CD4-positive, alpha-beta memory T cell (primary cell): ENCODE data around the gene AGPAT3. TPM values are rescaled to one million over a fixed set of nuclear protein-coding genes. Genes with fewer than 3 reads are reported as not detected.

Source experiments
- CTCF ChIA-PET: fragments of 350-600 bp; sonication (Branson Sonifier 250); formaldehyde crosslinking; loops from one replicate; lab custom pipeline; 2021; ENCODE audit warnings: inconsistent platforms; ENCODE audit not compliant: partially characterized antibody; lab: Charles Lee
- POLR2A ChIA-PET: fragments of 350-600 bp; sonication (Branson Sonifier 250); formaldehyde crosslinking; loops from one replicate; lab custom pipeline; 2021; ENCODE audit not compliant: partially characterized antibody; lab: Charles Lee
- DNase-seq, 5 donors: peaks; one replicate each; pipeline versions ENCODE4 v3.0.0 to v3.0.0-alpha.2; 2020 to 2022; ENCODE audit warnings: mixed read lengths in 1 of 5
- H3K27ac ChIP-seq: one replicate; pipeline ENCODE4 v1.7.0; 2013; ENCODE audit warnings: low read depth, low read length
- H3K27me3 ChIP-seq: 2 replicates; pipeline ENCODE4 v1.7.0; 2013; ENCODE audit warnings: mild to moderate bottlenecking, low read length, moderate library complexity; ENCODE audit not compliant: insufficient read depth
- H3K36me3 ChIP-seq: 2 replicates; pipeline ENCODE4 v1.7.0; 2013; ENCODE audit warnings: mild to moderate bottlenecking, low read length, moderate library complexity; ENCODE audit not compliant: insufficient read depth
- H3K4me1 ChIP-seq: 2 replicates; pipeline ENCODE4 v1.7.0; 2013; ENCODE audit warnings: mild to moderate bottlenecking, low read length, moderate library complexity; ENCODE audit not compliant: insufficient read depth
- H3K4me3 ChIP-seq, 2 donors: one replicate each; pipeline ENCODE4 v1.7.0; 2013; ENCODE audit warnings: low read length in 2 of 2, mild to moderate bottlenecking in 1 of 2
- H3K9me3 ChIP-seq, 2 donors: one replicate each; pipeline ENCODE4 v1.7.0; 2013; ENCODE audit warnings: low read length in 2 of 2, control low read depth in 1 of 2; ENCODE audit not compliant: control insufficient read depth in 1 of 2
- H3K27ac Mint-ChIP-seq, 7 donors: one replicate each; pipeline ENCODE4 v1.8.0; 2020 to 2021; ENCODE audit warnings: mixed read lengths in 7 of 7, mild to moderate bottlenecking in 6 of 7, inconsistent platforms in 3 of 7, moderate library complexity in 3 of 7
- H3K27me3 Mint-ChIP-seq, 2 donors: one replicate each; pipeline ENCODE4 v1.8.0; 2020 to 2021; ENCODE audit warnings: mixed read lengths in 2 of 2
- H3K36me3 Mint-ChIP-seq, 2 donors: one replicate each; pipeline ENCODE4 v1.8.0; 2020 to 2021; ENCODE audit warnings: mixed read lengths in 2 of 2, inconsistent platforms in 1 of 2, mild to moderate bottlenecking in 1 of 2
- H3K4me1 Mint-ChIP-seq, 4 donors: one replicate each; pipeline ENCODE4 v1.8.0; 2020 to 2021; ENCODE audit warnings: mixed read lengths in 4 of 4, mild to moderate bottlenecking in 1 of 4
- H3K4me3 Mint-ChIP-seq, 8 donors: one replicate each; pipeline ENCODE4 v1.8.0; 2020 to 2021; ENCODE audit warnings: mixed read lengths in 8 of 8, mild to moderate bottlenecking in 7 of 8, moderate library complexity in 6 of 8, inconsistent platforms in 3 of 8
- H3K9me3 Mint-ChIP-seq, 8 donors: one replicate each; pipeline ENCODE4 v1.8.0; 2020 to 2021; ENCODE audit warnings: mixed read lengths in 8 of 8, mild to moderate bottlenecking in 5 of 8, inconsistent platforms in 3 of 8, moderate library complexity in 1 of 8
- intact Hi-C: fragments of 100-400 bp; cut with micrococcal nuclease; formaldehyde crosslinking; loops from one replicate; pipeline ENCODE4 v1.15.1; 2023
- polyA plus RNA-seq, 2 donors: library from polyadenylated mRNA; unstranded; fragments of 300-500 nt; fragmentation: Illumina TruSeq; gene quantifications; one replicate each; pipeline ENCODE4 v1.2.3, GENCODE V29; 2021
- total RNA-seq, 2 experiments: library from RNA; stranded (reverse); gene quantifications; one replicate each; pipeline ENCODE4 v1.2.3, GENCODE V29; 2021

Gene AGPAT3
- total and polyA plus RNA-seq, 4 experiments from 2014 or later = 16.0 to 76.7 (median 46.7) TPM

GRCh38 chr21:44002511-44002910 lies 137.5 kb downstream of the AGPAT3 start:
- H3K27me3 Mint-ChIP-seq = no peaks in the 10 kb centered on the region

GRCh38 chr21:44003307-44003966 lies 138.4 kb downstream of the AGPAT3 start:
- no peak overlapping the region for H3K4me3 ChIP-seq
- no peaks in the 10 kb centered on the region for H3K9me3 ChIP-seq
- no peak for DNase-seq
- intact Hi-C loops = no loop called here
- no peaks in the 10 kb centered on the region for H3K4me1 Mint-ChIP-seq
- H3K27ac ChIP-seq = no peak overlapping the region
- H3K27me3 Mint-ChIP-seq = no peaks in the 10 kb centered on the region
- no peak overlapping the region for H3K27ac Mint-ChIP-seq
- ChIA-PET CTCF (no interaction called here), POLR2A (interaction anchor here (1.7 kb wide), 1 partner anchor 9 kb away, joined by 3 read pairs; the partner anchor contains the start of gene TRAPPC10)
- H3K9me3 Mint-ChIP-seq = no peaks in the 10 kb centered on the region
- H3K36me3 Mint-ChIP-seq = no peaks in the 10 kb centered on the region
- no peak overlapping the region for H3K4me3 Mint-ChIP-seq
- no peaks in the 10 kb centered on the region for H3K4me1 ChIP-seq
- H3K36me3 ChIP-seq = no peaks in the 10 kb centered on the region
- no peaks in the 10 kb centered on the region for H3K27me3 ChIP-seq

More at GRCh38 chr21:44002511-44002910, 137.5 kb downstream of the AGPAT3 start:
- no peak overlapping the region for H3K27ac Mint-ChIP-seq
- no peaks in the 10 kb centered on the region for H3K36me3 Mint-ChIP-seq
- Histone ChIP-seq H3K9me3 (no peaks in the 10 kb centered on the region), H3K36me3 (no peaks in the 10 kb centered on the region), H3K27ac (no peak overlapping the region), H3K27me3 (no peaks in the 10 kb centered on the region), H3K4me3 (no peak overlapping the region), H3K4me1 (no peaks in the 10 kb centered on the region)
- no peaks in the 10 kb centered on the region for H3K4me1 Mint-ChIP-seq
- H3K4me3 Mint-ChIP-seq = no peak overlapping the region
- no peak for DNase-seq
- POLR2A ChIA-PET = interaction anchor here (1.7 kb wide), 1 partner anchor 10 kb away, joined by 3 read pairs; the partner anchor contains the start of gene TRAPPC10
- intact Hi-C loops = no loop called here
- CTCF ChIA-PET = no interaction called here
- no peaks in the 10 kb centered on the region for H3K9me3 Mint-ChIP-seq

GRCh38 chr21:44005071-44005470 lies 140.0 kb downstream of the AGPAT3 start:
- H3K4me3 ChIP-seq = no peak overlapping the region

GRCh38 chr21:44005593-44005992 lies 140.6 kb downstream of the AGPAT3 start:
- H3K4me1 Mint-ChIP-seq = peaks cover 5 to 7% (median 6%) of the 10 kb centered on the region in 4 donors
- H3K4me3 Mint-ChIP-seq = no peak overlapping the region
- H3K27me3 ChIP-seq = no peaks in the 10 kb centered on the region
- H3K4me3 ChIP-seq = no peak overlapping the region
- H3K9me3 ChIP-seq = no peaks in the 10 kb centered on the region
- no peak overlapping the region for H3K27ac Mint-ChIP-seq
- H3K27ac ChIP-seq = no peak overlapping the region
- intact Hi-C loops = no loop called here
- CTCF ChIA-PET = no interaction called here
- POLR2A ChIA-PET = no interaction called here
- H3K27me3 Mint-ChIP-seq = no peaks in the 10 kb centered on the region
- no peaks in the 10 kb centered on the region for H3K36me3 ChIP-seq
- H3K9me3 Mint-ChIP-seq = no peaks in the 10 kb centered on the region
- no peaks in the 10 kb centered on the region for H3K36me3 Mint-ChIP-seq
- no peaks in the 10 kb centered on the region for H3K4me1 ChIP-seq
- no peak for DNase-seq

More at GRCh38 chr21:44005071-44005470, 140.0 kb downstream of the AGPAT3 start:
- no peaks in the 10 kb centered on the region for H3K9me3 Mint-ChIP-seq
- CTCF ChIA-PET = no interaction called here
- no peak overlapping the region for H3K27ac ChIP-seq
- H3K9me3 ChIP-seq = no peaks in the 10 kb centered on the region
- H3K36me3 ChIP-seq = no peaks in the 10 kb centered on the region
- POLR2A ChIA-PET = no interaction called here
- H3K4me3 Mint-ChIP-seq = no peak overlapping the region
- no peaks in the 10 kb centered on the region for H3K4me1 ChIP-seq
- peaks cover 1 to 3% (median 2%) of the 10 kb centered on the region in 4 donors for H3K4me1 Mint-ChIP-seq
- H3K27me3 ChIP-seq = no peaks in the 10 kb centered on the region
- intact Hi-C loops = no loop called here
- H3K27me3 Mint-ChIP-seq = no peaks in the 10 kb centered on the region
- no peaks in the 10 kb centered on the region for H3K36me3 Mint-ChIP-seq
- no peak for DNase-seq
- peak overlapping the region in 1 of 7 donors; percentile 12 for H3K27ac Mint-ChIP-seq

GRCh38 chr21:44006017-44006619 lies 141.1 kb downstream of the AGPAT3 start:
- peaks cover 0 to under 1% of the 10 kb centered on the region in 2 donors for H3K36me3 Mint-ChIP-seq
- POLR2A ChIA-PET = no interaction called here
- Histone ChIP-seq H3K4me3 (no peak overlapping the region), H3K36me3 (no peaks in the 10 kb centered on the region), H3K27ac (no peak overlapping the region), H3K9me3 (no peaks in the 10 kb centered on the region), H3K4me1 (peaks cover 4% of the 10 kb centered on the region), H3K27me3 (no peaks in the 10 kb centered on the region)
- H3K4me1 Mint-ChIP-seq = peaks cover 8 to 10% (median 9%) of the 10 kb centered on the region in 4 donors
- no peak overlapping the region for H3K4me3 Mint-ChIP-seq
- H3K27me3 Mint-ChIP-seq = no peaks in the 10 kb centered on the region
- intact Hi-C loops = no loop called here
- no peaks in the 10 kb centered on the region for H3K9me3 Mint-ChIP-seq
- H3K27ac Mint-ChIP-seq = peak overlapping the region in 3 of 7 donors; percentile 31 to 68 (median 63)
- CTCF ChIA-PET = no interaction called here
- DNase-seq = no peak

GRCh38 chr21:44006656-44007055 lies 141.6 kb downstream of the AGPAT3 start:
- no peaks in the 10 kb centered on the region for H3K27me3 ChIP-seq
- ChIA-PET POLR2A (no interaction called here), CTCF (no interaction called here)
- peak overlapping the region in 2 of 7 donors; percentile 31 to 68 for H3K27ac Mint-ChIP-seq
- H3K4me1 Mint-ChIP-seq = peaks cover 11 to 15% (median 12%) of the 10 kb centered on the region in 4 donors
- H3K4me1 ChIP-seq = peaks cover 7% of the 10 kb centered on the region
- no peaks in the 10 kb centered on the region for H3K9me3 ChIP-seq
- DNase-seq = no peak
- intact Hi-C loops = no loop called here
- H3K4me3 Mint-ChIP-seq = no peak overlapping the region
- H3K4me3 ChIP-seq = no peak overlapping the region
- H3K9me3 Mint-ChIP-seq = no peaks in the 10 kb centered on the region
- no peaks in the 10 kb centered on the region for H3K27me3 Mint-ChIP-seq
- H3K36me3 Mint-ChIP-seq = peaks cover 0 to 3% of the 10 kb centered on the region in 2 donors
- H3K27ac ChIP-seq = no peak overlapping the region
- no peaks in the 10 kb centered on the region for H3K36me3 ChIP-seq

- intact Hi-C loops = loop anchor here (5.0 kb wide), 1 partner anchor 57 kb away; no protein-coding TSS in a partner anchor
- DNase-seq = no peak
- Histone ChIP-seq H3K27me3 (no peaks in the 10 kb centered on the region), H3K4me3 (no peak overlapping the region), H3K4me1 (peaks cover 31% of the 10 kb centered on the region), H3K36me3 (no peaks in the 10 kb centered on the region), H3K27ac (no peak overlapping the region), H3K9me3 (no peaks in the 10 kb centered on the region)
- H3K27ac Mint-ChIP-seq = peak overlapping the region in 5 of 7 donors; percentile 24 to 94 (median 77)
- H3K27me3 Mint-ChIP-seq = no peaks in the 10 kb centered on the region
- CTCF ChIA-PET = no interaction called here
- no peaks in the 10 kb centered on the region for H3K9me3 Mint-ChIP-seq
- peaks cover 0 to 20% of the 10 kb centered on the region in 2 donors for H3K36me3 Mint-ChIP-seq
- H3K4me1 Mint-ChIP-seq = peaks cover 29 to 41% (median 34%) of the 10 kb centered on the region in 4 donors
- H3K4me3 Mint-ChIP-seq = peak overlapping the region in 6 of 8 donors; percentile 24 to 91 (median 50)
- POLR2A ChIA-PET = interaction anchor here (1.3 to 5.7 kb wide), 4 partner anchors 10 to 79 kb away, joined by 3 to 63 read pairs (median 8); no protein-coding TSS in a partner anchor
Observed at GRCh38 chr21:44010429-44010828, 145.4 kb downstream of the AGPAT3 start.
